Stimulated activated CD8-positive, alpha-beta memory T cell treated with anti-CD3 and anti-CD28 coated beads, Interleukin-15, amount 100 ng/mL, for 4 hours (primary cell): ENCODE data around the gene TMEM165.

Experiments
- DNase-seq, 2 donors: peaks; one replicate each; pipeline ENCODE4 v3.0.0-alpha.2; 2020; ENCODE audit warnings: low read depth in 2 of 2

TMEM165 gene

GRCh38 chr4:55458164-55458563, 62.4 kb downstream of the TMEM165 start:
- DNase-seq: no peak

GRCh38 chr4:55458611-55459010, 62.9 kb downstream of the TMEM165 start:
- no peak for DNase-seq

- no peak for DNase-seq
These were observed 70.2 kb downstream of the TMEM165 start for GRCh38 chr4:55466001-55466400.

GRCh38 chr4:55468724-55469123, 73.0 kb downstream of the TMEM165 start:
- no peak for DNase-seq

DNA sequence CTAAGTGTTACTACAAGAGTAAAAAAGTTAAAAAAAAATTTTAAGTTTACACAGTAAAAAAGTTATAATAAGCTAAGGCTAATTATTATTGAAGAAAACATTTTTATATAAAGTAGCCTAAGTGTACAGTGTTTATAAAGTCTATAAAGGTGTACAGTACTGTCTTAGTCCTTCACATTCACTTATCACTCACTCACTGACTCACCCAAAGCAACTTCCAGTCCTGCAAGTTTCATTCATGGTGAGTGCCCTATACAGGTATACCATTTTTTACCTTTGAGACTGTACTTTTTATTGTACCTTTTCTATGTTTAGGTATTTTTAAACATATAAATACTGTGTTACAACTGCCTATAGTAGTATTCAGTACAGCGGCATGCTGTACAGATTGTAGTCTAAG, 74.2 kb downstream of the TMEM165 start:
- DNase-seq: no peak
